Activated CD8-positive, alpha-beta memory T cell treated with anti-CD3 and anti-CD28 coated beads for 4 hours (primary cell): Measurements from ENCODE around the gene PEX5L.

Experiments
- DNase-seq, 2 donors: peaks; one replicate each; pipeline ENCODE4 v3.0.0-alpha.2; 2020; ENCODE audit warnings: low read depth in 2 of 2

Gene PEX5L

GRCh38 chr3:179775416-179776122, 261.2 kb downstream of the PEX5L start:
- no peak for DNase-seq

- no peak for DNase-seq
Observed at GRCh38 chr3:179772297-179772696, 264.4 kb downstream of the PEX5L start.

- no peak for DNase-seq
Observed at GRCh38 chr3:179771797-179772196, 264.9 kb downstream of the PEX5L start.

GRCh38 chr3:179769411-179770247, 267.1 kb downstream of the PEX5L start:
- no peak for DNase-seq

- DNase-seq: no peak
Observed at GRCh38 chr3:179768080-179768479, 268.7 kb downstream of the PEX5L start.

- DNase-seq: no peak
Observed at GRCh38 chr3:179766416-179767133, 270.2 kb downstream of the PEX5L start.

- DNase-seq: no peak
Observed at GRCh38 chr3:179765396-179765795, 271.3 kb downstream of the PEX5L start.

GRCh38 chr3:179760944-179761343, 275.8 kb downstream of the PEX5L start:
- no peak for DNase-seq

- no peak for DNase-seq
Observed at GRCh38 chr3:179750720-179751328, 285.9 kb downstream of the PEX5L start.

- no peak for DNase-seq
Observed at GRCh38 chr3:179745716-179746115, 291.0 kb downstream of the PEX5L start.

- DNase-seq: no peak
Observed at GRCh38 chr3:179745079-179745478, 291.7 kb downstream of the PEX5L start.
